K562 (cell line): ENCODE data around the gene RIT2. TPM values are rescaled to one million over a fixed set of nuclear protein-coding genes. Genes with fewer than 3 reads are reported as not detected.

ENCODE experiments used
- ATAC-seq: fragments of 200-7000 bp; cut with Tn5 transposase; 3 replicates; pipeline ENCODE4 v1.9.1; 2020; ENCODE audit warnings: moderate library complexity
- BruUV-seq: library from RNA; stranded (reverse); fragments of 400-500 nt; replicated peaks from 2 replicates; lab custom pipeline; 2021; lab: Mats Ljungman, UMichigan
- CTCF ChIA-PET: fragments of 300-600 bp; formaldehyde crosslinking; extraction: SDS; loops from one replicate; lab custom pipeline; 2021; ENCODE audit warnings: low intra/inter-chr PET ratio; lab: Yijun Ruan, JAX
- POLR2A ChIA-PET: fragments of 300-600, 350-650 bp; sonication (Branson Sonifier 250); formaldehyde crosslinking; extraction: SDS; loops from one replicate; lab custom pipeline; 2021; ENCODE audit warnings: antibody characterized with exemption, inconsistent platforms; lab: Yijun Ruan, JAX
- DNase-seq, 4 experiments: peaks; one replicate each; pipeline versions ENCODE4 v3.0.0 to v3.0.0-alpha.2; 2011 to 2018; ENCODE audit warnings: low spot score in 3 of 4, mixed read lengths in 3 of 4; ENCODE audit errors: extremely low read depth in 1 of 4
- FAIRE-seq: peaks from 2 replicates; lab custom pipeline; 2011; peaks lifted over from hg19 to GRCh38; lab: Jason Lieb, UNC
- H2AFZ ChIP-seq: 2 replicates; pipeline ENCODE4 v1.6.0; 2011; ENCODE audit warnings: low read depth, low read length, control low read depth, inconsistent platforms
- H3K27ac ChIP-seq: fragments of 200-600 bp; 3 replicates; pipeline ENCODE4 v1.8.0; 2011; ENCODE audit warnings: low read depth, mild to moderate bottlenecking, control low read depth, inconsistent platforms, low read length, moderate library complexity, mixed read lengths; ENCODE audit errors: extremely low read depth
- H3K27me3 ChIP-seq, 2 experiments: fragments of 300-600 bp in 1 of 2; 2 replicates in 1 of 2; 3 replicates in 1 of 2; pipeline versions ENCODE4 v1.6.0 to v1.8.0; 2011; ENCODE audit warnings: inconsistent platforms in 2 of 2, low read length in 2 of 2, mild to moderate bottlenecking in 1 of 2, mixed read lengths in 1 of 2, moderate library complexity in 1 of 2; ENCODE audit not compliant: control insufficient read depth in 2 of 2, insufficient read depth in 2 of 2
- H3K36me3 ChIP-seq: fragments of 300-600 bp; 3 replicates; pipeline ENCODE4 v1.8.0; 2011; ENCODE audit warnings: mild to moderate bottlenecking, low read length, inconsistent platforms; ENCODE audit not compliant: control insufficient read depth, insufficient read depth
- H3K4me1 ChIP-seq, 2 experiments: fragments of 200-600 bp in 1 of 2; replicated peaks in 1 of 2; 2 replicates in 1 of 2; 3 replicates in 1 of 2; pipeline versions ENCODE4 v1.5.1 to v1.8.0; 2011; ENCODE audit warnings: inconsistent platforms in 2 of 2, low read length in 2 of 2, mild to moderate bottlenecking in 1 of 2, mixed read lengths in 1 of 2, moderate library complexity in 1 of 2; ENCODE audit not compliant: control insufficient read depth in 2 of 2, insufficient read depth in 2 of 2
- H3K4me2 ChIP-seq: 2 replicates; pipeline ENCODE4 v1.6.1; 2011; ENCODE audit warnings: low read length, control low read depth, inconsistent platforms, mixed read lengths; ENCODE audit not compliant: insufficient read depth
- H3K4me3 ChIP-seq: fragments of 200-600 bp; sonication (generic), shearing (Covaris generic); 2 replicates; pipeline ENCODE4 v1.5.1; 2016; ENCODE audit warnings: control low read depth, inconsistent platforms
- H3K79me2 ChIP-seq: fragments of 200-600 bp; 3 replicates; pipeline ENCODE4 v1.8.0; 2011; ENCODE audit warnings: low read length, inconsistent platforms; ENCODE audit not compliant: control insufficient read depth, insufficient read depth
- H3K9ac ChIP-seq, 2 experiments: 2 replicates each; pipeline versions ENCODE4 v1.6.0 to v1.6.1; 2011; ENCODE audit warnings: low read depth in 2 of 2, low read length in 2 of 2, control low read depth in 1 of 2, inconsistent platforms in 1 of 2, mild to moderate bottlenecking in 1 of 2, mixed read lengths in 1 of 2; ENCODE audit not compliant: insufficient read depth in 1 of 2
- H3K9me1 ChIP-seq: one replicate; pipeline ENCODE4 v1.6.0; 2011; ENCODE audit warnings: inconsistent platforms, mild to moderate bottlenecking, low read length, moderate library complexity; ENCODE audit not compliant: control insufficient read depth, insufficient read depth
- H3K9me3 ChIP-seq: replicated peaks from 2 replicates; pipeline ENCODE4 v1.5.1; 2011; ENCODE audit warnings: low read depth, low read length, inconsistent platforms; ENCODE audit not compliant: control insufficient read depth, insufficient read depth
- H4K20me1 ChIP-seq: replicated peaks from 2 replicates; pipeline ENCODE4 v1.6.1; 2011; ENCODE audit warnings: low read length, inconsistent platforms, mixed read lengths; ENCODE audit not compliant: control insufficient read depth, insufficient read depth
- CBFA2T2 ChIP-seq: fragments of 450-650 bp; conservative IDR thresholded peaks from 2 replicates; pipeline ENCODE4 v1.6.1; 2017; ENCODE audit warnings: mild to moderate bottlenecking
- CEBPG ChIP-seq, 3 experiments: fragments of 200-800 bp in 1 of 3; sonication (Bioruptor generic) in 1 of 3; sonication (generic) in 1 of 3; formaldehyde crosslinking in 1 of 3; IDR thresholded peaks in 2 of 3; conservative IDR thresholded peaks in 1 of 3; 2 replicates each; pipeline versions ENCODE4 v1.6.1 to v1.8.0; 2016 to 2022; ENCODE audit warnings: missing compliant biosample characterization in 2 of 3, missing genetic modification characterization in 2 of 3, mild to moderate bottlenecking in 1 of 3, missing genetic modification reagents in 1 of 3
- FOXA1 ChIP-seq: fragments of 450-650 bp; IDR thresholded peaks from 2 replicates; pipeline ENCODE4 v1.6.1; 2016; ENCODE audit warnings: mild to moderate bottlenecking, borderline replicate concordance
- NONO ChIP-seq, 2 experiments: fragments of 200-400 bp in 1 of 2; fragments of 450-650 bp in 1 of 2; formaldehyde crosslinking in 1 of 2; IDR thresholded peaks; 2 replicates each; pipeline ENCODE4 v1.6.1; 2017; ENCODE audit warnings: low read depth in 2 of 2, mild to moderate bottlenecking in 2 of 2, moderate library complexity in 2 of 2, low read length in 1 of 2
- PHB ChIP-seq: fragments of 250-450 bp; sonication (Bioruptor Pico); IDR thresholded peaks from 2 replicates; pipeline ENCODE4 v1.5.0; 2021
- PPARD ChIP-seq: fragments of 250-450 bp; sonication (Bioruptor Pico); IDR thresholded peaks from 2 replicates; pipeline ENCODE4 v1.8.0; 2022; ENCODE audit warnings: inconsistent platforms, mild to moderate bottlenecking, moderate library complexity
- SIX5 ChIP-seq, 2 experiments: IDR thresholded peaks; 2 replicates each; pipeline ENCODE4 v1.6.1; 2011; ENCODE audit warnings: low read length in 2 of 2, borderline replicate concordance in 1 of 2, low read depth in 1 of 2, mild to moderate bottlenecking in 1 of 2, moderate library complexity in 1 of 2; ENCODE audit not compliant: insufficient read depth in 1 of 2
- SMAD3 ChIP-seq: fragments of 450-650 bp; formaldehyde crosslinking; conservative IDR thresholded peaks from 2 replicates; pipeline ENCODE4 v1.4.0; 2020; ENCODE audit warnings: mild to moderate bottlenecking
- SP1 ChIP-seq: sonication (generic); formaldehyde crosslinking; IDR thresholded peaks from 2 replicates; pipeline ENCODE4 v1.8.1; 2022; ENCODE audit warnings: mild to moderate bottlenecking, missing genetic modification reagents
- TAF1 ChIP-seq: IDR thresholded peaks from 2 replicates; pipeline ENCODE4 v1.6.1; 2011; ENCODE audit warnings: mild to moderate bottlenecking, low read length, moderate library complexity; ENCODE audit not compliant: insufficient read depth, control insufficient read depth, severe bottlenecking; ENCODE audit errors: extremely low read depth
- WHSC1 ChIP-seq: IDR thresholded peaks from one replicate; pipeline ENCODE4 v1.6.1; 2012; ENCODE audit warnings: low read length, control low read depth, inconsistent platforms
- WGBS: fragments of 100-300 bp; shearing (Covaris generic); methylation state at CpG from one replicate; pipeline ENCODE4 v1.1.6; 2016; ENCODE audit warnings: low coverage, mixed read lengths; ENCODE audit not compliant: insufficient coverage; ENCODE audit errors: missing lambda C conversion rate; 5-methylcytosine and 5-hydroxymethylcytosine counted together
- in situ Hi-C: fragments of 300-500 bp; cut with MboI; formaldehyde crosslinking; loops from 4 replicates; pipeline ENCODE4 v1.15.0; 2018; ENCODE audit warnings: inconsistent platforms, mixed read lengths
- intact Hi-C: fragments of 100-400 bp; cut with micrococcal nuclease; formaldehyde crosslinking; loops from 2 replicates; pipeline ENCODE4 v1.14.2; 2022
- polyA plus RNA-seq, 8 experiments: library from polyadenylated mRNA; depleted of rRNA in 4 of 8; stranded (reverse) in 5 of 8; unstranded in 3 of 8; fragments of >200 nt; fragmentation: Nextera tagmentation in 2 of 8; fragmentation: Illumina TruSeq in 1 of 8; extraction: Ambion mirVana in 2 of 8; extraction: Trizol in 1 of 8; gene quantifications; 2 replicates each; pipeline versions ENCODE4 v1.2.1 to v1.2.3, GENCODE V29; 2011 to 2014; ENCODE audit warnings: inconsistent platforms in 1 of 8, missing spikeins in 1 of 8
- total RNA-seq, 7 experiments: library from RNA; depleted of rRNA in 6 of 7; stranded (reverse); fragments of >200 nt in 6 of 7; fragmentation: Illumina TruSeq in 2 of 7; extraction: Trizol in 2 of 7; gene quantifications; 2 replicates each; pipeline versions ENCODE4 v1.2.1 to v1.2.3, GENCODE V29; 2011 to 2021; ENCODE audit warnings: low replicate concordance in 1 of 7
- TF ChIP-seq, protein P1 (sequence below), 2 experiments: IDR thresholded peaks; 2 replicates each; pipeline ENCODE4 v1.6.1; 2012; ENCODE audit warnings: improper control_type of control experiment in 2 of 2, low read depth in 2 of 2, low read length in 2 of 2, borderline replicate concordance in 1 of 2
- TF ChIP-seq, protein P2 (sequence below): fragments of 250-450 bp; sonication (Bioruptor Pico); IDR thresholded peaks from 2 replicates; pipeline ENCODE4 v1.8.0; 2022; ENCODE audit warnings: moderate library complexity, mild to moderate bottlenecking, inconsistent platforms
- TF ChIP-seq, protein P3 (sequence below): fragments of 450-650 bp; IDR thresholded peaks from 2 replicates; pipeline ENCODE4 v1.7.1; 2018; ENCODE audit warnings: mild to moderate bottlenecking, low read depth; ENCODE audit not compliant: partially characterized antibody
- TF ChIP-seq, protein P4 (sequence below): fragments of 450-650 bp; IDR thresholded peaks from 2 replicates; pipeline ENCODE4 v1.6.1; 2016; ENCODE audit warnings: low read depth, mild to moderate bottlenecking, moderate library complexity

Gene RIT2
- total and polyA plus RNA-seq, 9 of the 15 experiments (the other 6 are each of a cell fraction or from before 2014, with no cell fraction given) = not detected

DNA sequence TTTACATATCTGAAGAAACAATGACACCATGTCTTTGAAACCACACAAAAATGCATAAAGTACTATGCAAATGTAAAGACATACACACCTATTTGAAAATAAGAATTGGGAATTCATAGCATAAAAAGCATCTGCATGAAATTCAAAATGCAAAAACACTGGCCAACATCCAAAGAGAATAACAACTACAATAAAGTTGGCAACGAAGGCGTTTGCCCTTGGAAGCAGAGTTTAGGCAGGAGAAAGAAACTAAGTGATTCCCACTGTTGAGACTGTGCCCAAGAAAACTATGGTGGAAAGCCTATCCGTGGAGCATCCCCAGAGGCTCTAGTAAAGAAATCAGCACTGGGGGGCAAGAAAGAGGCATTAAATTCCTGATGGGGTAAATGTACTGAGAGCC is 292.8 kb downstream of the RIT2 start:
- POLR2A ChIA-PET = no interaction called here
- no peak for FAIRE-seq
- TF ChIP-seq CEBPG (CRISPR knock-in tag; IDR thresholded peaks at IDR 0.05) (no peak), CEBPG (tag; conservative IDR thresholded peaks at IDR 0.05 in 1 of 2, IDR thresholded peaks at IDR 0.05 in 1 of 2) (no peak), TAF1 (no peak), SP1 (CRISPR knock-in tag) (no peak), NONO (IDR thresholded peaks at IDR 0.05; ENCODE audit: low read depth in 2 of 2, low read length in 1 of 2) (no peak), PHB (no peak), WHSC1 (no peak), PPARD (CRISPR knock-in tag) (no peak), SMAD3 (CRISPR knock-in tag) (no peak), CBFA2T2 (no peak), FOXA1 (no peak), SIX5 (IDR thresholded peaks at IDR 0.05; ENCODE audit: borderline replicate concordance in 1 of 2, insufficient read depth in 1 of 2, low read depth in 1 of 2, low read length in 2 of 2) (no peak)
- TF ChIP-seq, protein P1, sequence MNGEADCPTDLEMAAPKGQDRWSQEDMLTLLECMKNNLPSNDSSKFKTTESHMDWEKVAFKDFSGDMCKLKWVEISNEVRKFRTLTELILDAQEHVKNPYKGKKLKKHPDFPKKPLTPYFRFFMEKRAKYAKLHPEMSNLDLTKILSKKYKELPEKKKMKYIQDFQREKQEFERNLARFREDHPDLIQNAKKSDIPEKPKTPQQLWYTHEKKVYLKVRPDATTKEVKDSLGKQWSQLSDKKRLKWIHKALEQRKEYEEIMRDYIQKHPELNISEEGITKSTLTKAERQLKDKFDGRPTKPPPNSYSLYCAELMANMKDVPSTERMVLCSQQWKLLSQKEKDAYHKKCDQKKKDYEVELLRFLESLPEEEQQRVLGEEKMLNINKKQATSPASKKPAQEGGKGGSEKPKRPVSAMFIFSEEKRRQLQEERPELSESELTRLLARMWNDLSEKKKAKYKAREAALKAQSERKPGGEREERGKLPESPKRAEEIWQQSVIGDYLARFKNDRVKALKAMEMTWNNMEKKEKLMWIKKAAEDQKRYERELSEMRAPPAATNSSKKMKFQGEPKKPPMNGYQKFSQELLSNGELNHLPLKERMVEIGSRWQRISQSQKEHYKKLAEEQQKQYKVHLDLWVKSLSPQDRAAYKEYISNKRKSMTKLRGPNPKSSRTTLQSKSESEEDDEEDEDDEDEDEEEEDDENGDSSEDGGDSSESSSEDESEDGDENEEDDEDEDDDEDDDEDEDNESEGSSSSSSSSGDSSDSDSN (IDR thresholded peaks at IDR 0.05; ENCODE audit: borderline replicate concordance in 1 of 2, low read depth in 2 of 2, low read length in 2 of 2) = no peak
- TF ChIP-seq, protein P2, sequence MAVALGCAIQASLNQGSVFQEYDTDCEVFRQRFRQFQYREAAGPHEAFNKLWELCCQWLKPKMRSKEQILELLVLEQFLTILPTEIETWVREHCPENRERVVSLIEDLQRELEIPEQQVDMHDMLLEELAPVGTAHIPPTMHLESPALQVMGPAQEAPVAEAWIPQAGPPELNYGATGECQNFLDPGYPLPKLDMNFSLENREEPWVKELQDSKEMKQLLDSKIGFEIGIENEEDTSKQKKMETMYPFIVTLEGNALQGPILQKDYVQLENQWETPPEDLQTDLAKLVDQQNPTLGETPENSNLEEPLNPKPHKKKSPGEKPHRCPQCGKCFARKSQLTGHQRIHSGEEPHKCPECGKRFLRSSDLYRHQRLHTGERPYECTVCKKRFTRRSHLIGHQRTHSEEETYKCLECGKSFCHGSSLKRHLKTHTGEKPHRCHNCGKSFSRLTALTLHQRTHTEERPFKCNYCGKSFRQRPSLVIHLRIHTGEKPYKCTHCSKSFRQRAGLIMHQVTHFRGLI (CRISPR knock-in tag) = no peak
- TF ChIP-seq, protein P3, sequence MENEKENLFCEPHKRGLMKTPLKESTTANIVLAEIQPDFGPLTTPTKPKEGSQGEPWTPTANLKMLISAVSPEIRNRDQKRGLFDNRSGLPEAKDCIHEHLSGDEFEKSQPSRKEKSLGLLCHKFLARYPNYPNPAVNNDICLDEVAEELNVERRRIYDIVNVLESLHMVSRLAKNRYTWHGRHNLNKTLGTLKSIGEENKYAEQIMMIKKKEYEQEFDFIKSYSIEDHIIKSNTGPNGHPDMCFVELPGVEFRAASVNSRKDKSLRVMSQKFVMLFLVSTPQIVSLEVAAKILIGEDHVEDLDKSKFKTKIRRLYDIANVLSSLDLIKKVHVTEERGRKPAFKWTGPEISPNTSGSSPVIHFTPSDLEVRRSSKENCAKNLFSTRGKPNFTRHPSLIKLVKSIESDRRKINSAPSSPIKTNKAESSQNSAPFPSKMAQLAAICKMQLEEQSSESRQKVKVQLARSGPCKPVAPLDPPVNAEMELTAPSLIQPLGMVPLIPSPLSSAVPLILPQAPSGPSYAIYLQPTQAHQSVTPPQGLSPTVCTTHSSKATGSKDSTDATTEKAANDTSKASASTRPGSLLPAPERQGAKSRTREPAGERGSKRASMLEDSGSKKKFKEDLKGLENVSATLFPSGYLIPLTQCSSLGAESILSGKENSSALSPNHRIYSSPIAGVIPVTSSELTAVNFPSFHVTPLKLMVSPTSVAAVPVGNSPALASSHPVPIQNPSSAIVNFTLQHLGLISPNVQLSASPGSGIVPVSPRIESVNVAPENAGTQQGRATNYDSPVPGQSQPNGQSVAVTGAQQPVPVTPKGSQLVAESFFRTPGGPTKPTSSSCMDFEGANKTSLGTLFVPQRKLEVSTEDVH = no peak
- TF ChIP-seq, protein P4, sequence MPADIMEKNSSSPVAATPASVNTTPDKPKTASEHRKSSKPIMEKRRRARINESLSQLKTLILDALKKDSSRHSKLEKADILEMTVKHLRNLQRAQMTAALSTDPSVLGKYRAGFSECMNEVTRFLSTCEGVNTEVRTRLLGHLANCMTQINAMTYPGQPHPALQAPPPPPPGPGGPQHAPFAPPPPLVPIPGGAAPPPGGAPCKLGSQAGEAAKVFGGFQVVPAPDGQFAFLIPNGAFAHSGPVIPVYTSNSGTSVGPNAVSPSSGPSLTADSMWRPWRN = no peak

More for the DNA sequence above, 292.8 kb downstream of the RIT2 start:
- no peaks in the 10 kb centered on the region for H3K79me2 ChIP-seq
- H4K20me1 ChIP-seq = no peaks in the 10 kb centered on the region
- no peak for ATAC-seq
- H3K9me1 ChIP-seq = no peaks in the 10 kb centered on the region
- H3K36me3 ChIP-seq = no peaks in the 10 kb centered on the region
- H3K4me1 ChIP-seq = no peaks in the 10 kb centered on the region
- in situ Hi-C loops (no loop called here), intact Hi-C loops (no loop called here)
- H3K4me3 ChIP-seq = no peak overlapping the region
- no peak overlapping the region for H3K27ac ChIP-seq
- H3K9ac ChIP-seq = no peak overlapping the region
- no peak overlapping the region for H3K4me2 ChIP-seq
- CTCF ChIA-PET = no interaction called here
- no peak overlapping the region for H2AFZ ChIP-seq
- WGBS = 0% methylated on average over 3 of the region's 3 CpGs
- H3K9me3 ChIP-seq = no peaks in the 10 kb centered on the region
- no TSS peak for BruUV-seq
- H3K27me3 ChIP-seq = no peaks in the 10 kb centered on the region
- DNase-seq = no peak
